H9 (cell line): ENCODE data around the gene LUZP2. TPM values are rescaled to one million over a fixed set of nuclear protein-coding genes. Genes with fewer than 3 reads are reported as not detected.

Experiments used
- DNase-seq: peaks from one replicate; pipeline ENCODE4 v3.0.0-alpha.2; 2017
- H2AFZ ChIP-seq: one replicate; pipeline ENCODE4 v1.6.1; 2013; ENCODE audit warnings: mild to moderate bottlenecking, low read length, control low read depth, moderate library complexity
- H2AK5ac ChIP-seq: 2 replicates; pipeline ENCODE4 v1.6.1; 2013; ENCODE audit warnings: low read length, control low read depth, mixed read lengths; ENCODE audit not compliant: insufficient read length
- H2BK120ac ChIP-seq: one replicate; pipeline ENCODE4 v1.6.1; 2013; ENCODE audit warnings: low read depth, mild to moderate bottlenecking, low read length, control low read depth, inconsistent platforms; ENCODE audit not compliant: poor library complexity, severe bottlenecking
- H2BK12ac ChIP-seq: 2 replicates; pipeline ENCODE4 v1.6.1; 2013; ENCODE audit warnings: low read length, control low read depth, mixed read lengths, low read depth; ENCODE audit not compliant: insufficient read length
- H2BK15ac ChIP-seq: 2 replicates; pipeline ENCODE4 v1.6.1; 2013; ENCODE audit warnings: low read depth, low read length, control low read depth
- H2BK20ac ChIP-seq: one replicate; pipeline ENCODE4 v1.6.1; 2013; ENCODE audit warnings: low read depth, mild to moderate bottlenecking, low read length, control low read depth, inconsistent platforms; ENCODE audit not compliant: poor library complexity, severe bottlenecking
- H2BK5ac ChIP-seq: 2 replicates; pipeline ENCODE4 v1.6.1; 2013; ENCODE audit warnings: low read length, control low read depth, mixed read lengths; ENCODE audit not compliant: insufficient read length
- H3K14ac ChIP-seq: 2 replicates; pipeline ENCODE4 v1.6.1; 2013; ENCODE audit warnings: low read length, control low read depth; ENCODE audit not compliant: insufficient read depth
- H3K18ac ChIP-seq: 2 replicates; pipeline ENCODE4 v1.6.1; 2013; ENCODE audit warnings: low read depth, mild to moderate bottlenecking, mixed read lengths, low read length, control low read depth; ENCODE audit not compliant: insufficient read length
- H3K23ac ChIP-seq: 2 replicates; pipeline ENCODE4 v1.6.1; 2013; ENCODE audit warnings: low read length, control low read depth, mixed read lengths, low read depth; ENCODE audit not compliant: insufficient read length
- H3K23me2 ChIP-seq: 2 replicates; pipeline ENCODE4 v1.6.1; 2013; ENCODE audit warnings: low read depth, mild to moderate bottlenecking, mixed read lengths, low read length, control low read depth; ENCODE audit not compliant: insufficient read length, poor library complexity, severe bottlenecking
- H3K27ac ChIP-seq: 2 replicates; pipeline ENCODE4 v1.5.1; 2013; ENCODE audit warnings: low read length, control low read depth, mixed read lengths, low read depth; ENCODE audit not compliant: insufficient read length
- H3K27me3 ChIP-seq: 2 replicates; pipeline ENCODE4 v1.6.1; 2013; ENCODE audit warnings: low read length, control low read depth, inconsistent platforms; ENCODE audit not compliant: insufficient read depth
- H3K4ac ChIP-seq: 2 replicates; pipeline ENCODE4 v1.6.1; 2013; ENCODE audit warnings: low read depth, mild to moderate bottlenecking, control low read depth, inconsistent platforms, low read length, moderate library complexity
- H3K4me1 ChIP-seq: 2 replicates; pipeline ENCODE4 v1.6.1; 2013; ENCODE audit warnings: low read length, control low read depth, inconsistent platforms; ENCODE audit not compliant: insufficient read depth
- H3K4me2 ChIP-seq: 2 replicates; pipeline ENCODE4 v1.6.1; 2013; ENCODE audit warnings: low read length, control low read depth, mixed read lengths; ENCODE audit not compliant: insufficient read length, insufficient read depth
- H3K56ac ChIP-seq: 2 replicates; pipeline ENCODE4 v1.6.1; 2013; ENCODE audit warnings: low read depth, mild to moderate bottlenecking, mixed read lengths, low read length, control low read depth; ENCODE audit not compliant: insufficient read length
- H3K79me1 ChIP-seq: 2 replicates; pipeline ENCODE4 v1.6.1; 2013; ENCODE audit warnings: low read depth, mild to moderate bottlenecking, moderate library complexity, low read length, control low read depth, inconsistent platforms; ENCODE audit not compliant: insufficient read depth, poor library complexity, severe bottlenecking
- H3K79me2 ChIP-seq: 2 replicates; pipeline ENCODE4 v1.6.1; 2013; ENCODE audit warnings: low read length, control low read depth, inconsistent platforms; ENCODE audit not compliant: insufficient read depth
- H3K9ac ChIP-seq: 2 replicates; pipeline ENCODE4 v1.6.1; 2013; ENCODE audit warnings: low read length, control low read depth, mixed read lengths; ENCODE audit not compliant: insufficient read length; ENCODE audit errors: extremely low read depth
- H3K9me3 ChIP-seq: one replicate; pipeline ENCODE4 v1.6.1; 2013; ENCODE audit warnings: low read depth, low read length, inconsistent platforms; ENCODE audit not compliant: control insufficient read depth
- H3T11ph ChIP-seq: one replicate; pipeline ENCODE4 v1.6.1; 2013; ENCODE audit warnings: mild to moderate bottlenecking, low read length, control low read depth, inconsistent platforms
- H4K20me1 ChIP-seq: one replicate; pipeline ENCODE4 v1.6.1; 2013; ENCODE audit not compliant: control insufficient read depth, insufficient read length, insufficient read depth
- H4K5ac ChIP-seq: 2 replicates; pipeline ENCODE4 v1.6.1; 2013; ENCODE audit warnings: low read depth, mild to moderate bottlenecking, mixed read lengths, low read length, control low read depth; ENCODE audit not compliant: insufficient read length
- H4K8ac ChIP-seq: replicated peaks from 2 replicates; pipeline ENCODE4 v1.6.1; 2013; ENCODE audit warnings: low read length, control low read depth, mixed read lengths, low read depth; ENCODE audit not compliant: insufficient read length
- H4K91ac ChIP-seq: 2 replicates; pipeline ENCODE4 v1.6.1; 2013; ENCODE audit warnings: low read depth, mild to moderate bottlenecking, moderate library complexity, mixed read lengths, low read length, control low read depth; ENCODE audit not compliant: insufficient read length
- H3K27ac Mint-ChIP-seq, 3 experiments: 2 replicates in 2 of 3; 3 replicates in 1 of 3; pipeline ENCODE4 v1.8.0; 2020 to 2021; ENCODE audit warnings: mixed read lengths in 3 of 3, mild to moderate bottlenecking in 1 of 3, moderate library complexity in 1 of 3
- H3K27me3 Mint-ChIP-seq: 2 replicates; pipeline ENCODE4 v1.8.0; 2021; ENCODE audit warnings: low read depth, mild to moderate bottlenecking, moderate library complexity, mixed read lengths
- H3K36me3 Mint-ChIP-seq, 3 experiments: 2 replicates in 2 of 3; 3 replicates in 1 of 3; pipeline ENCODE4 v1.8.0; 2020 to 2021; ENCODE audit warnings: low read depth in 3 of 3, mixed read lengths in 3 of 3; ENCODE audit not compliant: insufficient read depth in 1 of 3
- H3K4me1 Mint-ChIP-seq, 2 experiments: 2 replicates each; pipeline ENCODE4 v1.8.0; 2020; ENCODE audit warnings: mixed read lengths in 2 of 2
- H3K4me3 Mint-ChIP-seq, 2 experiments: 2 replicates in 1 of 2; 3 replicates in 1 of 2; pipeline ENCODE4 v1.8.0; 2020 to 2021; ENCODE audit warnings: mild to moderate bottlenecking in 2 of 2, mixed read lengths in 2 of 2, moderate library complexity in 1 of 2
- H3K9me3 Mint-ChIP-seq, 2 experiments: 2 replicates in 1 of 2; 3 replicates in 1 of 2; pipeline ENCODE4 v1.8.0; 2020; ENCODE audit warnings: mild to moderate bottlenecking in 2 of 2, mixed read lengths in 2 of 2, moderate library complexity in 1 of 2
- whole genome bisulfite sequencing: extraction: QIAGEN DNeasy Blood & Tissue Kit; methylation state at CpG from one replicate; pipeline ENCODE4 v1.1.7; 2013; ENCODE audit warnings: missing lambda C conversion rate, low lambda C conversion rate, mixed read lengths; ENCODE audit not compliant: insufficient read length; ENCODE audit errors: extremely low coverage; 5-methylcytosine and 5-hydroxymethylcytosine counted together
- total RNA-seq: library from RNA; stranded (reverse); gene quantifications from 2 replicates; pipeline ENCODE4 v1.2.1, GENCODE V29; 2021
- TF ChIP-seq, protein P1 (sequence below): fragments of 200-600 bp; sonication (generic); conservative IDR thresholded peaks from 3 replicates; pipeline ENCODE4 v1.8.0; 2021; ENCODE audit warnings: antibody characterized with exemption, mild to moderate bottlenecking

LUZP2 gene
- total RNA-seq, 1 experiment from 2014 or later: 25.4 TPM

DNA sequence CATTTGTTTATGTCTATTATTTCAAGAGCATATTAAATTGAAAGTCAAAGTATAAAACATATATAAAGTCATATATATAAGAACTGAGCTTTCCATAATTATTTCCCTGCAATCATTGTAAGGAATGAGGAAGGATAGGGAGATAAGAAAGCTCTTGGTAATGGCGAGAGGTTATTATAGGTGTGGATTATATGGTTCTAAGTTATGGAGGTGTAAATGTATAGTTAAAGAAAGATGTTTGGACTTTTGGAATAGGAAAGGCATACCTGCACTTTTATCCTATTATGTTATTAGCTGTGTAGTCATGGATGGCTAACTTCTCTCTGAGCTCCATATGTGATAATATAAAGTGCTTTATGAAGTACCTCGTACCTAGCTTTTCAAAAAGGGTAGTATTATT is 127.6 kb downstream of the LUZP2 start:
- Histone ChIP-seq H3T11ph (no peak overlapping the region), H3K4me2 (no peak overlapping the region)

More for the DNA sequence above, 127.6 kb downstream of the LUZP2 start:
- H3K23me2 ChIP-seq: no peaks in the 10 kb centered on the region
- no peak overlapping the region for H3K56ac ChIP-seq
- H2AFZ ChIP-seq: no peak overlapping the region
- H3K27me3 ChIP-seq: no peaks in the 10 kb centered on the region
- no peak for DNase-seq
- no peaks in the 10 kb centered on the region for H3K79me1 ChIP-seq
- Mint-ChIP-seq H3K27ac (no peak overlapping the region), H3K4me3 (no peak overlapping the region), H3K4me1 (peaks cover 3 to 12% of the 10 kb centered on the region in 2 experiments), H3K27me3 (no peaks in the 10 kb centered on the region), H3K36me3 (no peaks in the 10 kb centered on the region; a peak in 1 of 7 replicates), H3K9me3 (no peaks in the 10 kb centered on the region)
- no peak overlapping the region for H2BK15ac ChIP-seq
- TF ChIP-seq, protein P1, sequence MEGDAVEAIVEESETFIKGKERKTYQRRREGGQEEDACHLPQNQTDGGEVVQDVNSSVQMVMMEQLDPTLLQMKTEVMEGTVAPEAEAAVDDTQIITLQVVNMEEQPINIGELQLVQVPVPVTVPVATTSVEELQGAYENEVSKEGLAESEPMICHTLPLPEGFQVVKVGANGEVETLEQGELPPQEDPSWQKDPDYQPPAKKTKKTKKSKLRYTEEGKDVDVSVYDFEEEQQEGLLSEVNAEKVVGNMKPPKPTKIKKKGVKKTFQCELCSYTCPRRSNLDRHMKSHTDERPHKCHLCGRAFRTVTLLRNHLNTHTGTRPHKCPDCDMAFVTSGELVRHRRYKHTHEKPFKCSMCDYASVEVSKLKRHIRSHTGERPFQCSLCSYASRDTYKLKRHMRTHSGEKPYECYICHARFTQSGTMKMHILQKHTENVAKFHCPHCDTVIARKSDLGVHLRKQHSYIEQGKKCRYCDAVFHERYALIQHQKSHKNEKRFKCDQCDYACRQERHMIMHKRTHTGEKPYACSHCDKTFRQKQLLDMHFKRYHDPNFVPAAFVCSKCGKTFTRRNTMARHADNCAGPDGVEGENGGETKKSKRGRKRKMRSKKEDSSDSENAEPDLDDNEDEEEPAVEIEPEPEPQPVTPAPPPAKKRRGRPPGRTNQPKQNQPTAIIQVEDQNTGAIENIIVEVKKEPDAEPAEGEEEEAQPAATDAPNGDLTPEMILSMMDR: no peak
- 100% methylated on average over 1 of the region's 2 CpGs for WGBS
- H3K23ac ChIP-seq: no peak overlapping the region
- H4K91ac ChIP-seq: no peak overlapping the region
- H2AK5ac ChIP-seq: no peak overlapping the region
- no peak overlapping the region for H3K4ac ChIP-seq
- no peaks in the 10 kb centered on the region for H3K4me1 ChIP-seq
- H2BK12ac ChIP-seq: no peak overlapping the region
- no peak overlapping the region for H2BK5ac ChIP-seq
- no peak overlapping the region for H4K8ac ChIP-seq
- no peaks in the 10 kb centered on the region for H4K20me1 ChIP-seq
- no peaks in the 10 kb centered on the region for H3K79me2 ChIP-seq
- no peaks in the 10 kb centered on the region for H3K9me3 ChIP-seq
- no peak overlapping the region for H2BK20ac ChIP-seq
- H2BK120ac ChIP-seq: no peak overlapping the region
- H3K18ac ChIP-seq: no peak overlapping the region
- H3K14ac ChIP-seq: no peak overlapping the region
- H3K9ac ChIP-seq: no peak overlapping the region
- no peak overlapping the region for H3K27ac ChIP-seq
- H4K5ac ChIP-seq: no peak overlapping the region
